ENCODE measurements around the gene HINT3. TPM values are rescaled to one million over a fixed set of nuclear protein-coding genes. Genes with fewer than 3 reads are reported as not detected.

HINT3 gene
- total and polyA plus RNA-seq, 9 donors: 22.4 to 31.1 (median 27.0) TPM

DNA sequence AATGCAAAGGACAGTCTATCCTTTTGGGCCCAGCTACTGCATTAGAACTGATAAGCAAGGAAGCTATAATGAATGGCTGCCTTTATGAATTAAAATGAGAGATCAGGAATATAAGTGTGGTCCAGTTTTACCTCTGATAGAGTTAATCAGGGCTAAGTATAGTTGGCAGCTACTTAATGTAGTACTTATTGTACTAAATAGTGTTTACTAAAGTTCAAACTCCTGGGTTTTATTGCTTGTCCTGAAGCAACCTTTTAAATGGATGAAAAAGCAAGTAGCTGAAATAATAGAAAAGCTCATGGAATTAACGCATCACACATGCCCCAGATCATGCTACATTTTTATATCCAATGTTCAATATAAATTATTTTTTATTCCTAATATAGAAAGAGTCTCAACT lies 35.1 kb downstream of the HINT3 start:
- Histone ChIP-seq H3K4me3 (ENCODE audit: low read length) (no peak overlapping the region), H3K27ac (ENCODE audit: low read length) (no peak overlapping the region), H3K36me3 (ENCODE audit: control insufficient read depth, insufficient read depth, low read length) (no peaks in the 10 kb centered on the region), H3K9me3 (replicated peaks; ENCODE audit: control insufficient read depth, low read depth, low read length) (no peaks in the 10 kb centered on the region), H3K27me3 (ENCODE audit: control insufficient read depth, insufficient read depth, low read length) (no peaks in the 10 kb centered on the region), H3K4me1 (ENCODE audit: control insufficient read depth, insufficient read depth, low read length) (peaks cover 2% of the 10 kb centered on the region)
- no peak for DNase-seq
- WGBS (ENCODE audit: insufficient coverage): no CpG with 5 or more reads among the region's 1 CpG

DNA sequence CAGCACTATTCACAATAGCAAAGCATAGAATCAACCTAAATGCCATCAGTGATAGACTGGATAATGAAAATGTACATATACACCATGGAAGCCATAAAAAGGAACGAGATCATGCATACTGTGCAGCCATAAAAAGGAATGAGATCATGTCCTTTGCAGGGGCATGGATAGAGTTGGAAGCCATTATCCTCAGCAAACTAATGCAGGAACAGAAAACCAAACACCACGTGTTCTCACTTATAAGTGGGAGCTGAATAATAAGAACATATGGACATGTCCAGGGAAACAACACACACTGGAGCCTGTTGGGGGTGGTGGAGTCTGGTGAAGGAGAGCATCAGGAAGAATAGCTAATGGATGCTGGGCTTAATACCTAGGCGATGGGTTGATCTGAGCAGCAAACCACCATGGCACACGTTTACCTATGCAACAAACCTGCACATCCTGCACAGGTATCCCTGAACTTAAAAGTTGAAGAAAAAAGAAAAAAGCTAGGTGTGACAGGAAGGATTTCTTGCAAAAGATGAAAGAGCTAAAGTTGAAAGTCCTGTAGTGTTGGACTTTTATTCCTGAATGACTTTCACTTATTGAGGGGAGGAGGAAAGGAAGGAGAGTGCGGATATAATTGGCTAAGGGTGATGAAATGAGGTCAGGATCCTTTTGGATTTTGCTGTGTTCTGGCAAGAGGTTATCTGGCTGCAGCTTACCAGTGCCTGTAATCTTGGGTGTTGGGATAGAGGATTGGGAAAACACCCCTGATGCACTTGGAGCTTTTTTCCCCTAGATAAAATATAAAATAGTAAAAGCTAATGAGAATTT lies 38.3 kb downstream of the HINT3 start:
- no peaks in the 10 kb centered on the region for H3K36me3 ChIP-seq (ENCODE audit: control insufficient read depth, insufficient read depth, low read length)
- no peak overlapping the region for H3K27ac ChIP-seq (ENCODE audit: low read length)
- no peak for DNase-seq
- no peaks in the 10 kb centered on the region for H3K4me1 ChIP-seq (ENCODE audit: control insufficient read depth, insufficient read depth, low read length)
- no peaks in the 10 kb centered on the region for H3K27me3 ChIP-seq (ENCODE audit: control insufficient read depth, insufficient read depth, low read length)
- no peak overlapping the region for H3K4me3 ChIP-seq (ENCODE audit: low read length)
- no peaks in the 10 kb centered on the region for H3K9me3 ChIP-seq (replicated peaks; ENCODE audit: control insufficient read depth, low read depth, low read length)
- WGBS (ENCODE audit: insufficient coverage): no CpG with 5 or more reads among the region's 5 CpGs

DNA sequence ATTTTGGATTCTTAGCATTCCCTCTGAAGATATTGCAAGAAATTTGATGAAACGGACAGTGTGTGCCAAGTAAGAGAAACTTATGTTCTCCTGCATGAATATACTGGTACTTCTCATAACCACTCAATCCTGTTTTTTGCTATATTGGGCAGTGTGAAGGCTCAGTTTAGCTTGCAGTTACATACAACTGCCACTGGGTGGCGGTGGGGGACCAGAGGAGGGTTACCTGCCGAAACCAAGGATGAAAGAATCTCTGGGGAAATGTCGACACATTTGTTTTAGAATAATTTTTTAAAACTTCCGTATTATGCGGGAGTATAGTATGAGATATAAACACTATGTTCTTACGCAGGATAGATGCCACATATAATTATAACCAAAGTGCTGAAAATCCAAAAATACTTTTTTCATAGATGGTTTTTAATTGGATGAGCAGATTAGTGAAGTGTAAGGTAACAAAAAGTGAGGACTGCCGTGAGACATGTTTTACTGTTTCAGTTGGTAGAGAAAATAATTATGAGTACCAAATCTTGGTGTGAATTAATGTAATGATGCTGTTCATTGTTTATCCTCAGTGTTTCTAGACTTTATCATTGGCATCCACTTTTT lies 39.5 kb downstream of the HINT3 start:
- Histone ChIP-seq H3K4me3 (ENCODE audit: low read length) (no peak overlapping the region), H3K36me3 (ENCODE audit: control insufficient read depth, insufficient read depth, low read length) (peaks cover 4% of the 10 kb centered on the region), H3K4me1 (ENCODE audit: control insufficient read depth, insufficient read depth, low read length) (no peaks in the 10 kb centered on the region), H3K27me3 (ENCODE audit: control insufficient read depth, insufficient read depth, low read length) (no peaks in the 10 kb centered on the region), H3K27ac (ENCODE audit: low read length) (no peak overlapping the region), H3K9me3 (replicated peaks; ENCODE audit: control insufficient read depth, low read depth, low read length) (no peaks in the 10 kb centered on the region)
- DNase-seq: peak; percentile 71
- no CpG with 5 or more reads among the region's 8 CpGs for WGBS (ENCODE audit: insufficient coverage)

DNA sequence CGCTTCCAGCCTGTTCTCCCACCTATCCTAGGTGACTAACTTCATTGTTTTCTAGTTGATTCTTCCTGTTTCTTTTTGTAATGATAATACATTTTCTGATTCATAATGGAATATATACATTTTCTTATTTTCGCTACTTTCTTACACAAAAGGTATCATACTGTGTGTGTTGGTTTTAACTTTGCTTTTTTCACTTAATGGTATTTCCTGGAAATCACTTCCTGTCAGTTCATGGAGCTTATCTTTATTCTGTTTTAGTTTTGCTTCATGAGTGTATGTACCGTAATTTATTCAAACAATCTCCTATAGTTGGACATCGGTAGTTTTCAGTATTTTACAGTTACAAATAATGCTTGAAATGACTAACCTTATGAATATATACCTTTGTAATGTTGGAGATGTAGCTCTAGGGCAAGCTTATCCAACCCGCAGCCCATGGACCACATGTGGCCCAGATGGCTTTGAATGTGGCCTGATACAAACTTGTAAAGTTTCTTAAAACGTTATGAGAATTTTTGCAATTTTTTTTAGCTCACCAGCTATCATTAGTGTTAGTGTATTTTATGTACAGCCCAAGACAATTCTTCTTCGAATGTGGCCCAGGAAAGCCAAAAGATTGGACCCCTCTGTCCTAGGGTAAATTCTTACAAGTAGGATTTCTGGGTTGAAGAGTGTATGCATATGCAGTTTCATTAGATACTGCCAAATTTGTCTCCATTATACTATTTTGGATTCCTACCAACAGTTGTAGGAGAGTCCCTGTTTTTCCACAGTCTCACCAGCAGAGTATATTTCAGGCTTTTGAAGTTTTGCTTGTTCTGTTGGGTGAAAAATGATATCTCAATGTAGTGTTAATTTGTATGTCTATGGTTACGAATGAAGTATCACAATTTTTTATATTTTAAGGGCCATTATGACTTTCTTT lies 46.4 kb downstream of the HINT3 start:
- DNase-seq: no peak
- H3K36me3 ChIP-seq (ENCODE audit: control insufficient read depth, insufficient read depth, low read length): peaks cover 12% of the 10 kb centered on the region
- H3K27me3 ChIP-seq (ENCODE audit: control insufficient read depth, insufficient read depth, low read length): no peaks in the 10 kb centered on the region
- H3K9me3 ChIP-seq (replicated peaks; ENCODE audit: control insufficient read depth, low read depth, low read length): no peaks in the 10 kb centered on the region
- H3K4me3 ChIP-seq (ENCODE audit: low read length): no peak overlapping the region
- H3K4me1 ChIP-seq (ENCODE audit: control insufficient read depth, insufficient read depth, low read length): no peaks in the 10 kb centered on the region
- no peak overlapping the region for H3K27ac ChIP-seq (ENCODE audit: low read length)
- no CpG with 5 or more reads among the region's 8 CpGs for WGBS (ENCODE audit: insufficient coverage)

DNA sequence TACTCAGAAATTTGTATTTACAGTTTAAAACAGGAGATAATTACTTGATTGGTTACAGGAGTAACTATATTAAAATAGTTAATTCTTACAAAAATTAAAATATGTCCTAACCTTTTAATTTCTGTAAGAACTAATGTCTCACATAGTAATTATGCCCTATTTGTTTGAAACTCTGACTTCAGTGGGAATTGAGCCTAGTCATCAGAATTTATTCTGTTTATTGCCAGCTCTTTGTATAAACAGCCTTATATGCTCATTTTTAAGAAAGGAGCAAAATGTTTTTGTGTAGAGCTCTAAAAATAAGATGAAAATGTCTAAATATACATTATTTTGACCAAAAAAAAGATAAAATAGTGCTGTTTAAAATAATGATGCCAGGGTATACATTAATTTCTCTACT lies 51.2 kb downstream of the HINT3 start:
- Histone ChIP-seq H3K36me3 (ENCODE audit: control insufficient read depth, insufficient read depth, low read length) (peaks cover 16% of the 10 kb centered on the region), H3K27ac (ENCODE audit: low read length) (no peak overlapping the region), H3K27me3 (ENCODE audit: control insufficient read depth, insufficient read depth, low read length) (no peaks in the 10 kb centered on the region)

DNA sequence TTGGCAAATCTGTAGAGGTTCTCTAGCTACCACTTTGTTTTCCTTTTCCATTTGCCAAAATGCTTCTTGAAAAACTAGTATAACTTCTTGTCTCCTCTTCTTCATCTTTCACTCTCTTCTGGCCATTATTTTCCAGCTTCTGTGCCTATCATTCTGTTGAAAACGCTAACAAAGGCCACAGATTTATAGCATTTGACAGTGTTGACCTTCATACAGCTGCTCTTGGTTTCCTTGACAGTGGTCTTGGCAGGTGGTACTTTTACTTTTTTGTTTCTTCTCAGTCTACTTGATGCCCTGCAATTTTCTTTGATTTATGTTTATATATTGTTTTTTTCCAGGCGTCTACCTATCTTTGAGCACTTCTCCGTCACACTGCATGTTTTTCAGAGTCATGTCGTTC lies 53.5 kb downstream of the HINT3 start:
- no peak for DNase-seq
- Histone ChIP-seq H3K27me3 (ENCODE audit: control insufficient read depth, insufficient read depth, low read length) (no peaks in the 10 kb centered on the region), H3K4me3 (ENCODE audit: low read length) (no peak overlapping the region), H3K27ac (ENCODE audit: low read length) (no peak overlapping the region), H3K4me1 (ENCODE audit: control insufficient read depth, insufficient read depth, low read length) (no peaks in the 10 kb centered on the region), H3K9me3 (replicated peaks; ENCODE audit: control insufficient read depth, low read depth, low read length) (no peaks in the 10 kb centered on the region), H3K36me3 (ENCODE audit: control insufficient read depth, insufficient read depth, low read length) (peaks cover 20% of the 10 kb centered on the region)
- no CpG with 5 or more reads among the region's 4 CpGs for WGBS (ENCODE audit: insufficient coverage)

More for the DNA sequence above, 51.2 kb downstream of the HINT3 start:
- H3K9me3 ChIP-seq (replicated peaks; ENCODE audit: control insufficient read depth, low read depth, low read length): no peaks in the 10 kb centered on the region
- no peak for DNase-seq
- no peak overlapping the region for H3K4me3 ChIP-seq (ENCODE audit: low read length)
- no peaks in the 10 kb centered on the region for H3K4me1 ChIP-seq (ENCODE audit: control insufficient read depth, insufficient read depth, low read length)

DNA sequence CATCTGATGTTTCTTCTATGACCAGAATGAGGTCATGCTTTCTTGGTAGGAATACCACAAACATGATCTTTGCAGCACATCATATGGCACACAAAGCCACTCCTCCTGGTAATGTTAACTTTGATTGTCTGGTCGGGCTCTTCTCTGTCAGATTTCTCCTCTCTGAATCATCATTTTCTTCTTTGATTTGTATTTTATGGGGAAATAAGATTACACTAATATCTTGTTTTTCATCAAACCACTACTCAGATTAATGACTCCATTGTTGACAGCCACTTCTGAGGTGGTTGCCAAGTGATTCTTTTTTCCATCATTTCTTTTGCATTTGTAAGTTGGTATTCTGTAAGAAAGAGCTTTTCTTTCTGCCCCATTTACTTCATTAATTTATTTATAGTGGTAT lies 59.3 kb downstream of the HINT3 start:
- whole genome bisulfite sequencing (ENCODE audit: insufficient coverage): no CpG with 5 or more reads among the region's 1 CpG
- H3K36me3 ChIP-seq (ENCODE audit: control insufficient read depth, insufficient read depth, low read length): peaks cover 16% of the 10 kb centered on the region
- DNase-seq: no peak
- H3K27ac ChIP-seq (ENCODE audit: low read length): no peak overlapping the region
- no peaks in the 10 kb centered on the region for H3K9me3 ChIP-seq (replicated peaks; ENCODE audit: control insufficient read depth, low read depth, low read length)
- H3K27me3 ChIP-seq (ENCODE audit: control insufficient read depth, insufficient read depth, low read length): no peaks in the 10 kb centered on the region
- H3K4me1 ChIP-seq (ENCODE audit: control insufficient read depth, insufficient read depth, low read length): no peaks in the 10 kb centered on the region
- no peak overlapping the region for H3K4me3 ChIP-seq (ENCODE audit: low read length)

DNA sequence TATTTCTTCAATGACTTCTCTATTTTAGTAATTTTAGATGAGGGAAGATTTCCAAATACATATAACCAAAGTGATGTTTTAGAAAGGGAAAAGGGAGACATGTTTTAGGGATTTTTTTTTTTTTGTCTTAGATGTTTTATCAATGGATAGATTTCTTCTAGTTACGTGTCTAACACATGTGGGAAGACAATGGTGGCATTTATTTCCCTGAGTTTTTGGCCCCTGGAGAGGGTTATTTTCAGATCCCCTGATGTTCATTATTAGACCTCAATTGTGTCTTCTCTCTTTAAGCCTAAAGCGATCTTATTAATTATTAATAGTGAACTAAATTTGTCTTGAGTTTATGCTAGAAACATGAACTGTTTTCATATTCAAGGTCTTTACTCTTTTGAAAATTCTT lies 60.0 kb downstream of the HINT3 start:
- H3K27me3 ChIP-seq (ENCODE audit: control insufficient read depth, insufficient read depth, low read length): no peaks in the 10 kb centered on the region
- H3K27ac ChIP-seq (ENCODE audit: low read length): no peak overlapping the region
- no peak overlapping the region for H3K4me3 ChIP-seq (ENCODE audit: low read length)
- WGBS (ENCODE audit: insufficient coverage): no CpG with 5 or more reads among the region's 2 CpGs
- no peak for DNase-seq
- no peaks in the 10 kb centered on the region for H3K4me1 ChIP-seq (ENCODE audit: control insufficient read depth, insufficient read depth, low read length)
- H3K36me3 ChIP-seq (ENCODE audit: control insufficient read depth, insufficient read depth, low read length): peaks cover 18% of the 10 kb centered on the region
- no peaks in the 10 kb centered on the region for H3K9me3 ChIP-seq (replicated peaks; ENCODE audit: control insufficient read depth, low read depth, low read length)

DNA sequence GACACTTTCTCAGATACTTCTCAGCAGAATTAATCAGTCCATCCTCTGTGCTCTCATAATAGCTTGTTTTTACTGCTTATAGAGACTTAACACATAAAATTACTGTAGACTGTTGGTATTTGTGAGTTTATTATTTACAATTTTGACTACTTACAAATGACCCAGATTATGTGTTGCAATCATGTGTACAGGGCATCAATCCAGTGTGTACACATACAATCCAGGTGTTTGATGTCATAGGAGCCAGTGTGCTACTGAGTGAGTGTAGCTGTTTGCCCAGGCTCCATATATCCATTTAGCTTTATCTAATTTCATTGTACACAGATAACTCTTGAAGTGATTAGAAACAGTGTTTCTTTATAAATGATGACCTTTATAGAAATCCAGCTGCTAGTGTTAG lies 61.1 kb downstream of the HINT3 start:
- Histone ChIP-seq H3K36me3 (ENCODE audit: control insufficient read depth, insufficient read depth, low read length) (peaks cover 17% of the 10 kb centered on the region), H3K9me3 (replicated peaks; ENCODE audit: control insufficient read depth, low read depth, low read length) (no peaks in the 10 kb centered on the region), H3K27ac (ENCODE audit: low read length) (no peak overlapping the region), H3K27me3 (ENCODE audit: control insufficient read depth, insufficient read depth, low read length) (no peaks in the 10 kb centered on the region), H3K4me1 (ENCODE audit: control insufficient read depth, insufficient read depth, low read length) (no peaks in the 10 kb centered on the region), H3K4me3 (ENCODE audit: low read length) (no peak overlapping the region)
- DNase-seq: no peak
